Stimulated activated CD4-positive, alpha-beta T cell treated with anti-CD3 and anti-CD28 coated beads, TNF-alpha, amount 100 ng/mL, for 1 hour (primary cell): ENCODE data around the gene BNIP2.
"Not testable (repeated sequence)": the region's sequence is repeated elsewhere in the genome, so short reads cannot be mapped to it uniquely, and the experiment has no call there.

Source experiments
- DNase-seq, 3 donors: peaks; one replicate each; pipeline ENCODE4 v3.0.0-alpha.2; 2020; ENCODE audit warnings: low read depth in 3 of 3, low spot score in 1 of 3

Gene BNIP2

DNA sequence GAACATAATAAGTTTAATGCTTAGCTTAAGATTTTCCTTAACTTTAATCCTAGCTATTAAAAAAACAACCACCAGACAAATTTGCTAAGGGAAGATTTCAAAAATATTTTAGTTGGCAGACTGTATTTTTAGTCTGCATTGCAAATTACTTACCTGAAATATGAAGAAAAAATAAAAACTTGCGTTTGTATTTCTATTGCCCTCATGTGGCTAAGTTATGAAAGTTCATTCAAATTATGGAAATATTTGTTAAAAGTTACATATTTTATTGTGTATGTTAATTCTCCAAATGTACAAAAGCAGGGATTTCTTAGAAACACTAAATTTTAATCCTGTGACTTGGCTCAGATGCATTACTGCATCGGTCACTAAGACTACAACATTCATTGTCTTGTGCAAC lies 46.8 kb downstream of the BNIP2 start:
- no peak for DNase-seq

DNA sequence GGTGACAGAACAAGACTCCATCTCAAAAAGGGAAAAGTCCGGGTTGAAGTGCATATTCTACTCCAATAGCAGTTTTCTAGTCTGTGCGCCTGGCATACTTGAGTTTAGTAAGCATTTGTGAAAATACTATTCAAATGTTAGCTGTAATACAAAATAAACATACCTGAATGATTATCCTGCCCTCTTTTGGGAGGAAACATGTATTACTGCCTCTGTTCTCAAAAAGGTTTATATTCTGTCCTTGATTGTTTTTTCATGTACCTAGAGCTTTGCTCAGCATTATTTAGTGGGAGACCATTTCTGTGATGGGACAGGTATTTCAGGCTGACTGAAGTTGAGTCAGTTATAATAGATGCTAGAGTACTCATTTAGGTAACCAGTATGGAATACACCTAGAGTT lies 51.6 kb downstream of the BNIP2 start:
- DNase-seq, result not testable (repeated sequence)

DNA sequence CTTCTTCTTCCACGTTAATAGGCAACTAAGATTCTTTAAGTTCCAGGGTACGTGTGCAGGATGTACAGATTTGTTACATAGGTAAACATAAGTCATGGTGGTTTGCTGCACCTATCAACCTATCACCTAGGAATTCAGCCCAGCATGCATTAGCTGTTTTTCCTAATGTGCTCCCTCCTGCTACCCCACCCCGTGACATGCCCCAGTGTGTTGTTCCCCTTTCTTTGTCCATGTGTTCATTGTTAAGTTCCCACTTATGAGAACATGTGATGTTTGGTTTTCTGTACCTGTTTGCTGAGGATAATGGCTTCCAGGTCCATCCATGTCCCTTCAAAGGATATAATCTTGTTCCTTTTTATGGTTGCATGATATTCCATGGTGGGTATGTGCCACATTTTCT lies 52.9 kb downstream of the BNIP2 start:
- DNase-seq, result no peak

DNA sequence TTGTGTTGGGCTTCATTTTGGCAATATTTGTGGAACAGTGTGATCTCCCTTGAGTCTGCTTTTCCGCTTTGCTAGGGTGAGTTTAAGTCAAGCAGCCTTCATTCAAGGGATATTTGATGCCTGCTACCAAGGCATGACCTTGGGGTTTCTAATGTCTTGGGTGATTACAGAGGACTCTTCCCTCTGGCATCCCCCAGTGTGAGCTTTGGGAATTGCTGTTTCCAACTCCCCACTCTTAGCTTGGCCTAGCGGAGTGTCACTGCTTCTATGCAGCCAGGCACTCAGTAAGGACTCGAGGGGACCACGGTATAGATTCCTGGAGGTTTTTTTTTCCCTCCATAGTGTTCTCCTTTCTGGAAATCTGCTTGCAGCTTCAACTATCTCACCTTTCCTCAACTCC lies 56.4 kb downstream of the BNIP2 start:
- DNase-seq, result no peak

DNA sequence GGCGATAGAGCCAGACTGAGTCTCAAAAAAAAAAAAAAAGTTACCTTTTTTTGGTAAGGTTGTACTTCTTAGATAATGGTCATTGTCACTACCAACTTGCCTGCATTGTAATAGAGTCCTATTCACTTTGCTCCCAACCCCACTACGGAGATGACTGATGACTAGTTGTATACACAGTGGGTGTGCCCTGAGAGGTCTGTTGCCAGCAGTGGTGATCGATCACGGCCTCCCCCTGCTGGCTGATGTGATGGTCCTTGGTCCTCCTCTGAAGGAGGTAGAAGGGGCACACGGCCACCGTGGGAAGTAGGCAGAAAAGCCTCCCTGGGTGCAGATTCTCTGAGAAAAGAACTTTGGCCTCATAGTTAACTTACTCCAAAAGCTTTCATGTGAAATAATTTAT lies 66.8 kb downstream of the BNIP2 start:
- peak in 1 of 3 donors; percentile 3 for DNase-seq

DNA sequence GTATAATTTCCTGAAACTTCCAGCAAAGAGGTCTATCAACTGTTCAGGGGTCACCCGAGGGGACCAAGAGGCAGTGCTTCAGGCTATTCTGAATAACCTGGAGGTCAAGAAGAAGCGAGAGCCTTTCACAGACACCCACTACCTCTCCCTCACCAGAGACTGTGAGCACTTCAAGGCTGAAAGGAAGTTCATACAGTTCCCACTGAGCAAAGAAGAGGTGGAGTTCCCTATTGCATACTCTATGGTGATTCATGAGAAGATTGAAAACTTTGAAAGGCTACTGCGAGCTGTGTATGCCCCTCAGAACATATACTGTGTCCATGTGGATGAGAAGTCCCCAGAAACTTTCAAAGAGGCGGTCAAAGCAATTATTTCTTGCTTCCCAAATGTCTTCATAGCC lies 70.7 kb downstream of the BNIP2 start:
- no peak for DNase-seq

DNA sequence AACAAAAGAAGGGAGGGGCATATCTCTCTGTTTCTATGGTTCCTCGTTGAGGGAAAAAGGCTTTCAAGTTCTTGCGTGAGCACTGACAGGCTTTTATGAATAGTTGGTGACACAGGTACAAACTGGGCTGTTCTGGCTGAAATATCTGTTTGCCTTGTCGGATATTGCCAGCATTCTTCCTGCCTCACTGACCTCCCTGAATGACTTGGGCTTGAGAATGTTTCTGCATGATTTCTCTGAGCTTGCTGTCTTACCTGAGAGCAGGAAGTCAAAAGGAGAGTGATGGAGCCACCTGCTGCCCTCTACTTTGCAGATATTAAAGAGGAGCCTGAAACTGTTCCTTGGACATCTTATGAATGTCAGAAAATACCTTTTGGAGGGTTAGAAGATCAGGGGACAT lies 72.7 kb downstream of the BNIP2 start:
- no peak for DNase-seq

DNA sequence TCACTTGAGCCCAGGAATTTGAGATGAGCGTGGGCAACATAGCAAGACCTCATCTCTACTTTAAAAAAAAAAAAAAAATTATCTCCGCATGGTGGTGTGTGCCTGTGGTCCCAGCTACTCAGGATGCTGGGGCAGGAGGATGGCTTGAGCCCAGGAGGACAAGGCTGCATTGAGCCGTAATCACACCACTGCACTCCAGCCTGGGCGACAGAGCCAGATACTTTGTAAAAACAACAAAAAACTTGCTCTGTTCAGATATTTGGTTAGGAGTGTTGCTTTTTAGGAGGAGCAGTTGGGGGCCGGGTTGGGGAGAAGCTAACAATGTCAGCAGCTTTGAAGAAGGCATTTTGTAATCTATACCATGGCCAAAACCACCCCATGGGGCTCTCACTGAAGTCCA lies 73.5 kb downstream of the BNIP2 start:
- no peak for DNase-seq

DNA sequence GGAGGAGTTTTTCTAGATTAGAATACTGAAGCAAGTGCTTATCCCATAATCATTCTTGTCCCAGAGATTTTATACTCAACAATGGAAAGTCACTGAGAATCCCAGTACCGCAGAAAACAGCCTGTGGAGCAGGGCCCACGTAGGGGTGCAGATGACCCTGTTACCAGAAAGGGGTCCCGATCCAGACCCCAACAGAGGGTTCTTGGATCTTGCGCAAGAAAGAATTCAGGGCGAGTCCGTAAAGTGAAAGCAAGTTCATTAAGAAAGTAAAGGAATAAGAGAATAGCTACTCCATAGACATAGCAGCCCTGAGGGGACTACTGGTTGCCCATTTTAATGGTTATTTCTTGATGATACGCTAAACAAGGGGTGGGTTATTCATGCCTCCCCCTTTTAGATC lies 75.0 kb downstream of the BNIP2 start:
- no peak for DNase-seq

DNA sequence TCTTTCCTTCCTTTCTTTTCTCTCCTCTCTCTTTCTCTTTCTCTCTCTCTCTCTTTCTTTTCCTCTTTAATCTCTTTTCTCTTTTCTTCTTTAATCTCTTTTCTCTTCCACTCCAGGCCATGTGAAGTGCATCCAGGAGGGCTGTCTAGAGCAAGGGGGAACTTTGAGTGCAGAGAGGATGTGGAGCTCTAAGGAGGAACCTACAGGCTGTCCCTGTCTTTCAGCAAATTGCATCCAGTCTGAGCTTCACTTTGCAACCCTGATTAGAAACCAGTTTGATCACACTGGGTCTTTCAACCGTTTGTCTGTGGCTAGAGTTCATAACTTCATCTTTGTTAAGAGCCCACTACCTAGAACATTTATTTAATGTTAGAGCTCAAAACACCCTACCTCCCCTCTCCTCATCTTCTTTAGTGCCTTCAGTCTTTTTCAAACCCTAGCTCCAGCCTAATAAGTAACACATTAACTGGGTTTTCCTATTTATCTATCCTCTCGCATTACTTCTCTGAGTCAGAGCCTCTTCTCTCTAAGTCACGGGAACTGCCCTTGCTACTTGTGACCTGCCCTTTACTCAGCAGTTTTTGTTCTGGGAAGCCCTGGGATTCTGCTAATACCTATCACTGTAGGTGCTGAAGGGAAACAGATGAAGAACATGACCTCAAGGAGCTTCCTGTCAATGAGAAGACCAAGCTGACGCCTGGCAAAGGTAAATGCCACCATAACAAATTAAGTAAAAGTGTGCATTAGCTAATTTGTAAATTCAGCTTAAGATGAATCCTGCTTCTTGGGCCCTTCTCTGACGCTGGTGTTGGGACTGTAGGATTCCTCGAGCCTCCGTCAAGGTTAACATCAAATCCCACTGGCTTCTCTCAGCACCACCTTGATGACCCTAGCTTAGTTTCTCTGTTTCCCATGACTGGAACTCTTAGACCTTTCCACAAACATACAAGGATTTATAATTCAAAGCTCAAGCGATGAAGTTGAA lies 77.6 kb downstream of the BNIP2 start, which contains the start of gene GCNT3:
Gene GCNT3 (plus strand): TSS at position 508 of the 985 bp plus-strand sequence. CDS start 6,456 bp downstream, outside the sequence.
- DNase-seq, result no peak

DNA sequence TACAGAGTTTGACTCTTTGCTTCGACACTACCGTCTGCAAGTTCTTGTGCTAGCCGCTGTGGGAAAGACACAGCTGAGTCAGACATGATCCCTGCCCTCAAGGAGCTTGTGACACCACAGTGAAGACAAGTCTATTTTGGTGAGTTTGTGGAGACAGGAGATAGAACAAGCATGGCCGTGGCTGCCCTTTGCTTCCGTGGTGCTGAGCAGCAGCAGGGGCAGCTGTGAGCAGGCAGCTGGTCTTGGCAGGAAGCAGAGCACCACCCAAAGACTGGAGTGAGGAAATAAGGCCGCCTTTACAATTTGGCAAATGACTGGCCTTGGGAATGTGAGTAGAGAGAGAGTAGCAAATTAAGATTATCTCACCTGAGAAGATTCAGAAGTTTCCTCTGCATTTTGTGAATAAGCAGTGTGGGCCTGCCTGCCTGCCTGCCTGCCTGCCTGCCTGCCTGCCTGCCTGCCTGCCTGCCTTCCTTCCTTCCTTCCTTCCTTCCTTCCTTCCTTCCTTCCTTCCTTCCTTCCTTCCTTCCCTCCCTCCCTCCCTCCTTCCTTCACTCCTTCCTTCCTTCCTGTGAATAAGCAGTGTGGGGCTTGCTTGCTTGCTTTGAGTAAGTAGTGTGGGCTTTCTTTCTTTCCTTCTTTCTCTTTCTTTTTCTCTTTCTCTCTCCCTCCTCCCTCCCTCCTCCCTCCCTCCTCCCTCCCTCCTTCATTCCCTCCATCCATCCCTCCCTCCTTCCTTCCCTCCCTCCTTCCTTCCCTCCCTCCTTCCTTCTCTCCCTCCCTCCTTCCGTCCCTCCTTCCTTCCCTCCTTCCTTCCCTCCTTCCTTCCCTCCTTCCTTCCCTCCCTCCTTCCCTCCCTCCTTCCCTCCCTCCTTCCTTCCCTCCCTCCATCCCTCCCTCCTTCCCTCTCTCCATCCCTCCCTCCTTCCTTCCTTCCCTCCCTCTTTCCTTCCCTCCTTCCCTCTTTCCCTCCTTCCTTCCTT lies 79.1 kb downstream of the BNIP2 start:
- no peak for DNase-seq
